Right lobe of liver (tissue), 4 donors: ENCODE measurements around the gene ANKRD24.

Experiments used
- POLR2A ChIP-seq: fragments of 450-650 bp; IDR thresholded peaks from one replicate; pipeline ENCODE4 v1.6.1; 2017; ENCODE audit warnings: antibody characterized with exemption, mild to moderate bottlenecking
- TF ChIP-seq, protein P1 (sequence below), 4 donors: fragments of 200-600 bp in 3 of 4; fragments of 450-650 bp in 1 of 4; IDR thresholded peaks; one replicate each; pipeline versions ENCODE4 v1.5.1 to v1.8.0; 2016 to 2022; ENCODE audit warnings: antibody characterized with exemption in 4 of 4, mild to moderate bottlenecking in 2 of 4
- donor health status: DM: no; HTN: no; CAD: no.
- donor health status: DM: no; HTN: no; CAD: no.
- donor health status: DM: no; HTN: yes; CAD: no.

GRCh38 chr19:4217429-4218264, 35.2 kb downstream of the ANKRD24 start:
- TF ChIP-seq, protein P1, sequence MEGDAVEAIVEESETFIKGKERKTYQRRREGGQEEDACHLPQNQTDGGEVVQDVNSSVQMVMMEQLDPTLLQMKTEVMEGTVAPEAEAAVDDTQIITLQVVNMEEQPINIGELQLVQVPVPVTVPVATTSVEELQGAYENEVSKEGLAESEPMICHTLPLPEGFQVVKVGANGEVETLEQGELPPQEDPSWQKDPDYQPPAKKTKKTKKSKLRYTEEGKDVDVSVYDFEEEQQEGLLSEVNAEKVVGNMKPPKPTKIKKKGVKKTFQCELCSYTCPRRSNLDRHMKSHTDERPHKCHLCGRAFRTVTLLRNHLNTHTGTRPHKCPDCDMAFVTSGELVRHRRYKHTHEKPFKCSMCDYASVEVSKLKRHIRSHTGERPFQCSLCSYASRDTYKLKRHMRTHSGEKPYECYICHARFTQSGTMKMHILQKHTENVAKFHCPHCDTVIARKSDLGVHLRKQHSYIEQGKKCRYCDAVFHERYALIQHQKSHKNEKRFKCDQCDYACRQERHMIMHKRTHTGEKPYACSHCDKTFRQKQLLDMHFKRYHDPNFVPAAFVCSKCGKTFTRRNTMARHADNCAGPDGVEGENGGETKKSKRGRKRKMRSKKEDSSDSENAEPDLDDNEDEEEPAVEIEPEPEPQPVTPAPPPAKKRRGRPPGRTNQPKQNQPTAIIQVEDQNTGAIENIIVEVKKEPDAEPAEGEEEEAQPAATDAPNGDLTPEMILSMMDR (IDR thresholded peaks at IDR 0.05), result no peak
- no peak for TF ChIP-seq POLR2A
